Neural crest cell (in vitro differentiated cells): ENCODE measurements around the gene DOCK1. TPM values are rescaled to one million over a fixed set of nuclear protein-coding genes. Genes with fewer than 3 reads are reported as not detected.

Experiments
- DNase-seq: peaks from one replicate; pipeline ENCODE4 v3.0.0; 2021; ENCODE audit warnings: low read depth, mixed read lengths, low spot score
- H3K27ac Mint-ChIP-seq: one replicate; pipeline ENCODE4 v1.8.0; 2021; ENCODE audit warnings: mild to moderate bottlenecking, mixed read lengths; ENCODE audit not compliant: unreplicated experiment
- H3K27me3 Mint-ChIP-seq: 2 replicates; pipeline ENCODE4 v1.8.0; 2021; ENCODE audit warnings: low read depth, mild to moderate bottlenecking, mixed read lengths
- H3K36me3 Mint-ChIP-seq: 2 replicates; pipeline ENCODE4 v1.8.0; 2021; ENCODE audit warnings: low read depth, mild to moderate bottlenecking, mixed read lengths
- H3K4me1 Mint-ChIP-seq: 2 replicates; pipeline ENCODE4 v1.8.0; 2021; ENCODE audit warnings: mixed read lengths
- H3K4me3 Mint-ChIP-seq: one replicate; pipeline ENCODE4 v1.8.0; 2021; ENCODE audit warnings: mild to moderate bottlenecking, mixed read lengths
- H3K9me3 Mint-ChIP-seq: 2 replicates; pipeline ENCODE4 v1.8.0; 2021; ENCODE audit warnings: mixed read lengths
- total RNA-seq: library from RNA; stranded (reverse); gene quantifications from 2 replicates; pipeline ENCODE4 v1.2.1, GENCODE V29; 2021
- TF ChIP-seq, protein P1 (sequence below): fragments of 200-600 bp; sonication (generic); conservative IDR thresholded peaks from 2 replicates; pipeline ENCODE4 v1.5.0; 2021; ENCODE audit warnings: antibody characterized with exemption, mild to moderate bottlenecking

Gene DOCK1
- total RNA-seq, 1 donor from 2014 or later: 55.8 TPM

DNA sequence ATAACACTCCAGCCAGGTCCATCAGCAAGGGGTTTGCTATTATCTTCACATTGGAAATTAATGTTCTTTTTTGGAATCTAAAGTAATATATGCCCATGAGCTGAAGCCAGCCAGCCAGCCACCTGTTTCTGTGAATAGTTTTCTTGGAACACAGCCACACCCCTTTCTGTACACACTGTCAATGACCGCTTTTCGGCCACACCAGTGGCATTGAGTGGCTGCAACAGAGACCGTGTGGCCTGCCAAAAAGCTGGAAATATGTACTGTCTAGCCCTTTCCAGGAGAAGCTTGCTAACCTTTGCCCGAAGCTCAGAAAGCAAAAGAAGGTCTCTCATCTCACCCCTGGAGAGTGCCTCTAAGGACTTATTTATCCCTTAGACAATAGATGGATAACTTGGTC, 545.4 kb downstream of the DOCK1 start:
- Mint-ChIP-seq H3K4me3 (no peak overlapping the region), H3K27ac (no peak overlapping the region), H3K4me1 (no peaks in the 10 kb centered on the region)

DNA sequence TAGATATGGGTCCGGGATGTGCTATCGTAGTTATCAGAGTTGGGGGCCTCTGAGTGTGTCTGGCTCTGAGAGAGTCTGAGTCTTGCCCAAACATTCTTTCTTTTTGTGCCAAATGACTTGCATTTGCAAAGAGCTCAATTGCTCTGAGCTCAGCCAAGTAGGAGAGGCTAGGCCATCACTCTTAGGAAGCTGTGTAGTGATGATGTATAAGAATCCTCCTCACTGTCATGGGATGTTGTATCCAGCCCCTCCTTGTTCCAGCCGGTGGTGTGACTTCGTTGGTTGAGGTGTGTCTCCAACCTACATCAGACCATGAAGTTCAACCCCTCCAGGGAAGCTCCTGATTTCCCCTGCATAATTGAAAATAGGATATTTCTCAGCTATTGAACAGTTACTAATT, 546.4 kb downstream of the DOCK1 start:
- H3K27me3 Mint-ChIP-seq: no peaks in the 10 kb centered on the region
- no peaks in the 10 kb centered on the region for H3K4me1 Mint-ChIP-seq

More for the DNA sequence above, 545.4 kb downstream of the DOCK1 start:
- peaks cover 11% of the 10 kb centered on the region for H3K36me3 Mint-ChIP-seq
- TF ChIP-seq, protein P1, sequence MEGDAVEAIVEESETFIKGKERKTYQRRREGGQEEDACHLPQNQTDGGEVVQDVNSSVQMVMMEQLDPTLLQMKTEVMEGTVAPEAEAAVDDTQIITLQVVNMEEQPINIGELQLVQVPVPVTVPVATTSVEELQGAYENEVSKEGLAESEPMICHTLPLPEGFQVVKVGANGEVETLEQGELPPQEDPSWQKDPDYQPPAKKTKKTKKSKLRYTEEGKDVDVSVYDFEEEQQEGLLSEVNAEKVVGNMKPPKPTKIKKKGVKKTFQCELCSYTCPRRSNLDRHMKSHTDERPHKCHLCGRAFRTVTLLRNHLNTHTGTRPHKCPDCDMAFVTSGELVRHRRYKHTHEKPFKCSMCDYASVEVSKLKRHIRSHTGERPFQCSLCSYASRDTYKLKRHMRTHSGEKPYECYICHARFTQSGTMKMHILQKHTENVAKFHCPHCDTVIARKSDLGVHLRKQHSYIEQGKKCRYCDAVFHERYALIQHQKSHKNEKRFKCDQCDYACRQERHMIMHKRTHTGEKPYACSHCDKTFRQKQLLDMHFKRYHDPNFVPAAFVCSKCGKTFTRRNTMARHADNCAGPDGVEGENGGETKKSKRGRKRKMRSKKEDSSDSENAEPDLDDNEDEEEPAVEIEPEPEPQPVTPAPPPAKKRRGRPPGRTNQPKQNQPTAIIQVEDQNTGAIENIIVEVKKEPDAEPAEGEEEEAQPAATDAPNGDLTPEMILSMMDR: no peak
- no peaks in the 10 kb centered on the region for H3K9me3 Mint-ChIP-seq
- H3K27me3 Mint-ChIP-seq: no peaks in the 10 kb centered on the region
- DNase-seq: no peak

DNA sequence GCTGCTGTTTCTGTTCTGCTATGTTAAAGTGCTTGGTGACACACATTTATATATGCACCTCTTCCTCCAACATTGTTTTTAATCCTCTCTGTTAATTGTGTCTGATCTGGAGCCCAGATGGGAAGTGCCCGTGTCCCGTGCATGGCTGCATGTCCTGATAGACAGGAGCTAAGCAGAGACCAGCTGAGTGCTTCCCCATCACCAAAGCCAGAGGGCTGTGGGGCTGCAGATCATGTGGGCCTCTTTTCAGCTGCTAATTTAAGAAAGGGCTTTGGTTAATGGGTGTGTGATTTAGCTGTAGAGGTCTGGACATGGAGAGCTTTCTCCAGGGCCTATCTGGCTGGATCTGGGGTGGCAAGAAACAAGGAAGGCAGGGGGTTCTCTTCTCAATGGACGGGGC, 547.3 kb downstream of the DOCK1 start:
- H3K27me3 Mint-ChIP-seq: no peaks in the 10 kb centered on the region
- no peak overlapping the region for H3K4me3 Mint-ChIP-seq
- TF ChIP-seq, protein P1: no peak
- DNase-seq: no peak
- H3K9me3 Mint-ChIP-seq: peaks cover 5% of the 10 kb centered on the region
- H3K27ac Mint-ChIP-seq: no peak overlapping the region
- H3K36me3 Mint-ChIP-seq: peaks cover 12% of the 10 kb centered on the region
- H3K4me1 Mint-ChIP-seq: no peaks in the 10 kb centered on the region

More for the DNA sequence above, 546.4 kb downstream of the DOCK1 start:
- H3K27ac Mint-ChIP-seq: no peak overlapping the region
- no peaks in the 10 kb centered on the region for H3K9me3 Mint-ChIP-seq
- H3K4me3 Mint-ChIP-seq: no peak overlapping the region
- H3K36me3 Mint-ChIP-seq: peaks cover 14% of the 10 kb centered on the region
- DNase-seq: no peak
- TF ChIP-seq, protein P1: no peak

DNA sequence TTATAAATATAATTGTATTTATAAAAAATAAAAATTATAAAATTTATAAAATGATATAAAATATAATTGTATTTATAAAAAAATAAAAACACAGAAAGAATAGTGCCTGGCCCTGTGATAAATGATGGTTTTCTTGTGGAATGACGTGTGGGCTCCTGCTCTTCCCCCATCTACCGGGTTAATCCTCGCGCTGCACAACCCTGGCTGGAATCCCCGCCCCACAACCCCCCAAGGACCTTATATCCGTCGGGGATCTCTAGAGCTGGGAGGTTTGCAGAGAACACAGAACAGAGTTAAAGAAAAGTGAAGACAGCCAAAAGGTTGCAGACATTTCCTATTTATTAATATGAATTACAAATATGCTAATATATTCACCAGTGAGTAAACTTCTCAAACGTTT, 548.5 kb downstream of the DOCK1 start:
- DNase-seq: no peak
- H3K9me3 Mint-ChIP-seq: peaks cover 8% of the 10 kb centered on the region
- H3K4me1 Mint-ChIP-seq: no peaks in the 10 kb centered on the region
- TF ChIP-seq, protein P1: no peak
- no peak overlapping the region for H3K4me3 Mint-ChIP-seq
- H3K36me3 Mint-ChIP-seq: peaks cover 20% of the 10 kb centered on the region
- H3K27me3 Mint-ChIP-seq: no peaks in the 10 kb centered on the region
- H3K27ac Mint-ChIP-seq: no peak overlapping the region

DNA sequence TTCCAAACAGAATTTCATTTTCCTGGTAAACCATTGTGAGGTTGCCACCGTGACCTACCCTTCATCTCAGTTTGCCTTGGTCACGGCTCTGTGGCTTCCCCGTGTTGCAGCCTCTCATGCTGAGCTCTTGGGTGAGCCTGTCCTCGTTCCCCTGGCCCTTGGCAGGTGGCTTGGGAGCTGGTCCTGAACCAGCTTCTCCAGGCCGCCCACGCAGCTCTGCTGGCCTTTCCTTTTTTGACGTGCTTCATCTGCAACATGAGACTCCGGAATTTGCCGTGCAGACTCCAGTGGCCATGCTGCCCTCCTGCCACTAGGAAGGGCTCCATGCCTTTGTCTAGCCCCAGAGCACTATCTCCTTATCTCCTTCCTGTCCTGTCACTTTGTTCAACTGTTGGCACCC, 550.9 kb downstream of the DOCK1 start:
- DNase-seq: no peak
- TF ChIP-seq, protein P1: no peak
- peaks cover 22% of the 10 kb centered on the region for H3K36me3 Mint-ChIP-seq

More for the DNA sequence above, 550.9 kb downstream of the DOCK1 start:
- Mint-ChIP-seq H3K27ac (no peak overlapping the region), H3K9me3 (peaks cover 16% of the 10 kb centered on the region), H3K4me3 (no peak overlapping the region), H3K27me3 (no peaks in the 10 kb centered on the region), H3K4me1 (no peaks in the 10 kb centered on the region)
